ENCODE measurements around the gene KIAA0753. TPM values are rescaled to one million over a fixed set of nuclear protein-coding genes. Genes with fewer than 3 reads are reported as not detected.
A peak's percentile ranks its signal among the peaks of the same experiment; 100 is the strongest.
"Not testable (repeated sequence)": the region's sequence is repeated elsewhere in the genome, so short reads cannot be mapped to it uniquely, and the experiment has no call there.

Gene KIAA0753
- polyA plus RNA-seq, 5 donors = 25.1 to 45.0 (median 38.4) TPM

GRCh38 chr17:6602141-6602540 is 38.4 kb downstream of the KIAA0753 start:
- DNase-seq = no peak

GRCh38 chr17:6599364-6599763 is 41.1 kb downstream of the KIAA0753 start:
- peak; percentile 40 to 44 for DNase-seq

GRCh38 chr17:6597727-6598126 is 42.8 kb downstream of the KIAA0753 start:
- no peak for DNase-seq

- no peak for DNase-seq
Observed at GRCh38 chr17:6596941-6597340, 43.6 kb downstream of the KIAA0753 start.

- no peak for DNase-seq
Observed at GRCh38 chr17:6596511-6596910, 44.0 kb downstream of the KIAA0753 start.

- DNase-seq = no peak
Observed at GRCh38 chr17:6596081-6596480, 44.4 kb downstream of the KIAA0753 start.

GRCh38 chr17:6593371-6593770 is 47.1 kb downstream of the KIAA0753 start:
- not testable (repeated sequence) for DNase-seq

- DNase-seq = peak; percentile 29 to 34
Observed at GRCh38 chr17:6592173-6592572, 48.3 kb downstream of the KIAA0753 start.

GRCh38 chr17:6591599-6592158 is 48.8 kb downstream of the KIAA0753 start:
- DNase-seq = no peak

- no peak for DNase-seq
Observed at GRCh38 chr17:6589266-6589946, 51.1 kb downstream of the KIAA0753 start.

- DNase-seq = no peak
Observed at GRCh38 chr17:6588165-6588564, 52.3 kb downstream of the KIAA0753 start.

- DNase-seq = no peak
Observed at GRCh38 chr17:6587310-6587709, 53.2 kb downstream of the KIAA0753 start.

- no peak for DNase-seq
Observed at GRCh38 chr17:6583411-6583810, 57.1 kb downstream of the KIAA0753 start.

GRCh38 chr17:6580625-6581024 is 59.9 kb downstream of the KIAA0753 start:
- no peak for DNase-seq

GRCh38 chr17:6578491-6578890 is 62.0 kb downstream of the KIAA0753 start:
- DNase-seq = no peak

GRCh38 chr17:6577686-6578263 is 62.7 kb downstream of the KIAA0753 start:
- no peak for DNase-seq

- DNase-seq = no peak
Observed at GRCh38 chr17:6576038-6576785, 64.3 kb downstream of the KIAA0753 start.

- DNase-seq = no peak
Observed at GRCh38 chr17:6575596-6575988, 64.9 kb downstream of the KIAA0753 start.

- DNase-seq = no peak
Observed at GRCh38 chr17:6574687-6575595, 65.6 kb downstream of the KIAA0753 start.

GRCh38 chr17:6573982-6574686 is 66.4 kb downstream of the KIAA0753 start:
- no peak for DNase-seq

GRCh38 chr17:6573495-6573894 is 67.0 kb downstream of the KIAA0753 start:
- DNase-seq = not testable (repeated sequence)
